ENCODE results near the gene CCDC91.

Gene CCDC91

GRCh38 chr12:28190321-28191050 lies at the start of gene CCDC91:
Gene CCDC91 (plus strand): TSS chr12:28190456. CDS start chr12:28257216, 66,760 bp downstream.
- H3K4me1 Mint-ChIP-seq: peaks cover 79% of the 10 kb centered on the region
- H3K27me3 Mint-ChIP-seq: no peaks in the 10 kb centered on the region
- no peaks in the 10 kb centered on the region for H3K9me3 Mint-ChIP-seq
- H3K4me3 Mint-ChIP-seq: peak within 1 kb of the TSS; percentile 92
- H3K36me3 Mint-ChIP-seq: peaks cover 18% of the 10 kb centered on the region
- peak within 1 kb of the TSS; percentile 99 for H3K27ac Mint-ChIP-seq

GRCh38 chr12:28144059-28144458 lies 46.2 kb upstream of the CCDC91 start:
- Mint-ChIP-seq H3K9me3 (no peaks in the 10 kb centered on the region), H3K4me3 (no peak overlapping the region), H3K36me3 (no peaks in the 10 kb centered on the region), H3K27me3 (no peaks in the 10 kb centered on the region), H3K27ac (no peak overlapping the region), H3K4me1 (no peaks in the 10 kb centered on the region)

GRCh38 chr12:28144532-28144931 lies 45.7 kb upstream of the CCDC91 start:
- no peaks in the 10 kb centered on the region for H3K9me3 Mint-ChIP-seq
- H3K27ac Mint-ChIP-seq: no peak overlapping the region
- no peaks in the 10 kb centered on the region for H3K4me1 Mint-ChIP-seq
- no peaks in the 10 kb centered on the region for H3K36me3 Mint-ChIP-seq
- H3K27me3 Mint-ChIP-seq: no peaks in the 10 kb centered on the region
- H3K4me3 Mint-ChIP-seq: no peak overlapping the region

- H3K27ac Mint-ChIP-seq: no peak overlapping the region
- H3K36me3 Mint-ChIP-seq: no peaks in the 10 kb centered on the region
- no peaks in the 10 kb centered on the region for H3K9me3 Mint-ChIP-seq
- no peak overlapping the region for H3K4me3 Mint-ChIP-seq
- H3K27me3 Mint-ChIP-seq: no peaks in the 10 kb centered on the region
- H3K4me1 Mint-ChIP-seq: no peaks in the 10 kb centered on the region
Observed at GRCh38 chr12:28145216-28145615, 45.0 kb upstream of the CCDC91 start.

- Mint-ChIP-seq H3K27ac (no peak overlapping the region), H3K9me3 (no peaks in the 10 kb centered on the region), H3K27me3 (no peaks in the 10 kb centered on the region), H3K36me3 (no peaks in the 10 kb centered on the region), H3K4me3 (no peak overlapping the region), H3K4me1 (no peaks in the 10 kb centered on the region)
Observed at GRCh38 chr12:28149279-28149678, 41.0 kb upstream of the CCDC91 start.

- H3K9me3 Mint-ChIP-seq: no peaks in the 10 kb centered on the region
- H3K27me3 Mint-ChIP-seq: no peaks in the 10 kb centered on the region
- H3K4me1 Mint-ChIP-seq: no peaks in the 10 kb centered on the region
- H3K36me3 Mint-ChIP-seq: peaks cover 7% of the 10 kb centered on the region
- H3K27ac Mint-ChIP-seq: no peak overlapping the region
- no peak overlapping the region for H3K4me3 Mint-ChIP-seq
Observed at GRCh38 chr12:28156362-28156761, 33.9 kb upstream of the CCDC91 start.

- no peak overlapping the region for H3K27ac Mint-ChIP-seq
- H3K27me3 Mint-ChIP-seq: no peaks in the 10 kb centered on the region
- H3K4me3 Mint-ChIP-seq: no peak overlapping the region
- H3K9me3 Mint-ChIP-seq: no peaks in the 10 kb centered on the region
- peaks cover 7% of the 10 kb centered on the region for H3K36me3 Mint-ChIP-seq
- no peaks in the 10 kb centered on the region for H3K4me1 Mint-ChIP-seq
Observed at GRCh38 chr12:28156804-28157203, 33.5 kb upstream of the CCDC91 start.

- no peaks in the 10 kb centered on the region for H3K27me3 Mint-ChIP-seq
Observed at GRCh38 chr12:28158353-28158752, 31.9 kb upstream of the CCDC91 start.

GRCh38 chr12:28159688-28160087 lies 30.6 kb upstream of the CCDC91 start:
- peaks cover 16% of the 10 kb centered on the region for H3K36me3 Mint-ChIP-seq
- no peaks in the 10 kb centered on the region for H3K27me3 Mint-ChIP-seq
- H3K4me1 Mint-ChIP-seq: no peaks in the 10 kb centered on the region
- H3K4me3 Mint-ChIP-seq: no peak overlapping the region
- no peak overlapping the region for H3K27ac Mint-ChIP-seq
- H3K9me3 Mint-ChIP-seq: peaks cover 7% of the 10 kb centered on the region

More at GRCh38 chr12:28158353-28158752, 31.9 kb upstream of the CCDC91 start:
- no peaks in the 10 kb centered on the region for H3K4me1 Mint-ChIP-seq
- H3K36me3 Mint-ChIP-seq: peaks cover 14% of the 10 kb centered on the region
- H3K27ac Mint-ChIP-seq: no peak overlapping the region
- no peak overlapping the region for H3K4me3 Mint-ChIP-seq
- H3K9me3 Mint-ChIP-seq: peaks cover 7% of the 10 kb centered on the region

GRCh38 chr12:28161697-28162096 lies 28.6 kb upstream of the CCDC91 start:
- H3K27me3 Mint-ChIP-seq: no peaks in the 10 kb centered on the region

GRCh38 chr12:28162697-28163096 lies 27.6 kb upstream of the CCDC91 start:
- H3K36me3 Mint-ChIP-seq: peaks cover 16% of the 10 kb centered on the region
- H3K9me3 Mint-ChIP-seq: peaks cover 7% of the 10 kb centered on the region
- no peak overlapping the region for H3K27ac Mint-ChIP-seq
- no peaks in the 10 kb centered on the region for H3K4me1 Mint-ChIP-seq
- H3K27me3 Mint-ChIP-seq: no peaks in the 10 kb centered on the region
- H3K4me3 Mint-ChIP-seq: no peak overlapping the region

More at GRCh38 chr12:28161697-28162096, 28.6 kb upstream of the CCDC91 start:
- no peaks in the 10 kb centered on the region for H3K4me1 Mint-ChIP-seq
- no peak overlapping the region for H3K27ac Mint-ChIP-seq
- H3K4me3 Mint-ChIP-seq: no peak overlapping the region
- peaks cover 7% of the 10 kb centered on the region for H3K9me3 Mint-ChIP-seq
- peaks cover 16% of the 10 kb centered on the region for H3K36me3 Mint-ChIP-seq

- peaks cover 7% of the 10 kb centered on the region for H3K9me3 Mint-ChIP-seq
- H3K27ac Mint-ChIP-seq: no peak overlapping the region
- H3K36me3 Mint-ChIP-seq: peaks cover 19% of the 10 kb centered on the region
- H3K4me1 Mint-ChIP-seq: no peaks in the 10 kb centered on the region
- H3K27me3 Mint-ChIP-seq: no peaks in the 10 kb centered on the region
- H3K4me3 Mint-ChIP-seq: no peak overlapping the region
Observed at GRCh38 chr12:28164644-28165275, 25.5 kb upstream of the CCDC91 start.

- no peak overlapping the region for H3K4me3 Mint-ChIP-seq
- H3K4me1 Mint-ChIP-seq: peaks cover 11% of the 10 kb centered on the region
- no peaks in the 10 kb centered on the region for H3K9me3 Mint-ChIP-seq
- H3K36me3 Mint-ChIP-seq: peaks cover 5% of the 10 kb centered on the region
- H3K27ac Mint-ChIP-seq: no peak overlapping the region
- no peaks in the 10 kb centered on the region for H3K27me3 Mint-ChIP-seq
Observed at GRCh38 chr12:28167981-28168485, 22.2 kb upstream of the CCDC91 start.

GRCh38 chr12:28171356-28172060 lies 18.7 kb upstream of the CCDC91 start:
- Mint-ChIP-seq H3K4me1 (peaks cover 11% of the 10 kb centered on the region), H3K4me3 (no peak overlapping the region), H3K27ac (no peak overlapping the region), H3K9me3 (no peaks in the 10 kb centered on the region), H3K27me3 (no peaks in the 10 kb centered on the region), H3K36me3 (peaks cover 6% of the 10 kb centered on the region)

GRCh38 chr12:28172434-28173030 lies 17.7 kb upstream of the CCDC91 start:
- peaks cover 11% of the 10 kb centered on the region for H3K4me1 Mint-ChIP-seq
- H3K27me3 Mint-ChIP-seq: no peaks in the 10 kb centered on the region
- H3K27ac Mint-ChIP-seq: no peak overlapping the region

More at GRCh38 chr12:28172434-28173030, 17.7 kb upstream of the CCDC91 start:
- Mint-ChIP-seq H3K9me3 (no peaks in the 10 kb centered on the region), H3K4me3 (no peak overlapping the region), H3K36me3 (peaks cover 6% of the 10 kb centered on the region)
